ENCODE measurements around the gene PHF1. TPM values are rescaled to one million over a fixed set of nuclear protein-coding genes. Genes with fewer than 3 reads are reported as not detected.
A peak's percentile ranks its signal among the peaks of the same experiment; 100 is the strongest.

PHF1 gene
- total RNA-seq, 4 donors from 2014 or later = 68.5 to 91.5 (median 84.9) TPM

- Histone ChIP-seq H3K4me1 (peaks cover 17 to 35% (median 26%) of the 10 kb centered on the region in 4 donors), H3K9me3 (no peaks in the 10 kb centered on the region), H3K27ac (replicated peaks in 1 of 4) (peak overlapping the region in 3 of 4 donors; percentile 80 to 88 (median 85)), H3K4me3 (peak overlapping the region; percentile 79 to 97 (median 86)), H3K27me3 (no peaks in the 10 kb centered on the region), H3K36me3 (peaks cover 0 to 26% (median 19%) of the 10 kb centered on the region in 4 donors)
- intact Hi-C loops (cut with DNase I) = loop anchor here (10.0 kb wide), 2 partner anchors 60 to 120 kb away; partner anchors contain the start of gene KIFC1
- no peak for DNase-seq (ENCODE audit: extremely low spot score)
- no peak for TF ChIP-seq POLR2AphosphoS5 (IDR thresholded peaks at IDR 0.05)
- no peak for TF ChIP-seq EP300 (IDR thresholded peaks at IDR 0.05)
- no peak for TF ChIP-seq POLR2A (IDR thresholded peaks at IDR 0.05; ENCODE audit: low read depth)
- TF ChIP-seq CTCF (IDR thresholded peaks at IDR 0.05) = no peak
- WGBS = 58% methylated on average over 9 of the region's 16 CpGs
Measured at GRCh38 chr6:33455051-33455450, 44.2 kb downstream of the PHF1 start.

GRCh38 chr6:33456156-33456555, 45.3 kb downstream of the PHF1 start:
- WGBS = 97% methylated on average over 12 of the region's 12 CpGs
- intact Hi-C loops (cut with DNase I) = loop anchor here (10.0 kb wide), 2 partner anchors 61 to 119 kb away; partner anchors contain the start of gene KIFC1
- Histone ChIP-seq H3K4me3 (no peak overlapping the region), H3K9me3 (no peaks in the 10 kb centered on the region), H3K27ac (replicated peaks in 1 of 4) (no peak overlapping the region), H3K27me3 (no peaks in the 10 kb centered on the region), H3K4me1 (peaks cover 17 to 35% (median 26%) of the 10 kb centered on the region in 4 donors), H3K36me3 (peaks cover 0 to 26% (median 19%) of the 10 kb centered on the region in 4 donors)
- no peak for DNase-seq (ENCODE audit: extremely low spot score)
- TF ChIP-seq POLR2AphosphoS5 (IDR thresholded peaks at IDR 0.05) (no peak), CTCF (IDR thresholded peaks at IDR 0.05) (no peak), POLR2A (IDR thresholded peaks at IDR 0.05; ENCODE audit: low read depth) (no peak), EP300 (IDR thresholded peaks at IDR 0.05) (no peak)

- no peaks in the 10 kb centered on the region for H3K9me3 ChIP-seq
- no peak overlapping the region for H3K4me3 ChIP-seq
- H3K27me3 ChIP-seq = no peaks in the 10 kb centered on the region
- no peak overlapping the region for H3K27ac ChIP-seq (replicated peaks in 1 of 4)
- TF ChIP-seq CTCF (IDR thresholded peaks at IDR 0.05) (no peak), EP300 (IDR thresholded peaks at IDR 0.05) (no peak), POLR2A (IDR thresholded peaks at IDR 0.05; ENCODE audit: low read depth) (no peak), POLR2AphosphoS5 (IDR thresholded peaks at IDR 0.05) (no peak)
- 72% methylated on average over 3 of the region's 3 CpGs for WGBS
- DNase-seq (ENCODE audit: extremely low spot score) = no peak
- H3K36me3 ChIP-seq = peaks cover 0 to 20% (median 16%) of the 10 kb centered on the region in 4 donors
- peaks cover 7 to 20% (median 14%) of the 10 kb centered on the region in 4 donors for H3K4me1 ChIP-seq
- intact Hi-C loops (cut with DNase I) = loop anchor here (10.0 kb wide), 2 partner anchors 64 to 116 kb away; partner anchors contain the start of gene KIFC1
Measured at GRCh38 chr6:33458676-33459075, 47.9 kb downstream of the PHF1 start.

GRCh38 chr6:33459226-33459625, 48.4 kb downstream of the PHF1 start:
- intact Hi-C loops (cut with DNase I) = loop anchor here (10.0 kb wide), 2 partner anchors 64 to 116 kb away; partner anchors contain the start of gene KIFC1
- H3K27me3 ChIP-seq = no peaks in the 10 kb centered on the region
- H3K36me3 ChIP-seq = peaks cover 0 to 20% (median 16%) of the 10 kb centered on the region in 4 donors
- H3K9me3 ChIP-seq = no peaks in the 10 kb centered on the region
- peaks cover 6 to 16% (median 12%) of the 10 kb centered on the region in 4 donors for H3K4me1 ChIP-seq
- DNase-seq (ENCODE audit: extremely low spot score) = no peak
- H3K27ac ChIP-seq (replicated peaks in 1 of 4) = no peak overlapping the region
- TF ChIP-seq POLR2AphosphoS5 (IDR thresholded peaks at IDR 0.05) = no peak
- TF ChIP-seq EP300 (IDR thresholded peaks at IDR 0.05) = no peak
- TF ChIP-seq POLR2A (IDR thresholded peaks at IDR 0.05; ENCODE audit: low read depth) = no peak
- TF ChIP-seq CTCF (IDR thresholded peaks at IDR 0.05) = no peak
- 95% methylated on average over 2 of the region's 2 CpGs for WGBS
- H3K4me3 ChIP-seq = no peak overlapping the region

Small RNAs within 50 kb of the gene (small RNA-seq; reads per million reads assigned to genes)
- gene RPL35AP4 (0 reads per million in 3 donors), gene ZBTB9 (0 reads per million in 3 donors)

Other genes with a start within 250 kb of the PHF1 start
- 1 to 10 TPM in 1 of 4 donors, under 1 TPM in 2, not detected in 1; 0.17 to 1.1 (median 0.19) TPM for gene COL11A2, start 218.5 kb upstream of the PHF1 start, total RNA-seq
- 10 to 100 TPM; 21.5 to 34.1 (median 32.2) TPM for gene RXRB, start 210.3 kb upstream of the PHF1 start, total RNA-seq
- gene SLC39A7, start 210.1 kb upstream of the PHF1 start, total RNA-seq = 10 to 100 TPM; 43.6 to 80.1 (median 62.3) TPM
- 10 to 100 TPM in 3 of 4 donors, 1 to 10 TPM in 1; 2.0 to 15.0 (median 12.9) TPM for gene HSD17B8, start 206.4 kb upstream of the PHF1 start, total RNA-seq
- gene RING1, start 202.5 kb upstream of the PHF1 start, total RNA-seq = 10 to 100 TPM; 15.0 to 25.3 (median 20.6) TPM
- 10 to 100 TPM; 22.5 to 34.9 (median 31.8) TPM for gene VPS52, start 139.1 kb upstream of the PHF1 start, total RNA-seq
- gene RPS18, start 138.9 kb upstream of the PHF1 start, total RNA-seq = 1,000 to 10,000 TPM; 1,642 to 3,082 (median 2,562) TPM
- 10 to 100 TPM; 13.1 to 26.8 (median 24.2) TPM for gene B3GALT4, start 133.9 kb upstream of the PHF1 start, total RNA-seq
- gene WDR46, start 121.8 kb upstream of the PHF1 start, total RNA-seq = 10 to 100 TPM; 30.5 to 42.6 (median 35.7) TPM
- gene PFDN6, start 121.4 kb upstream of the PHF1 start, total RNA-seq = 10 to 100 TPM; 29.1 to 54.2 (median 43.7) TPM
- gene RGL2, start 112.1 kb upstream of the PHF1 start, total RNA-seq = 10 to 100 TPM; 38.2 to 89.3 (median 65.3) TPM
- gene TAPBP, start 96.9 kb upstream of the PHF1 start, total RNA-seq = 100 to 1,000 TPM in 1 of 4 donors, 10 to 100 TPM in 3; 69.8 to 150 (median 86.6) TPM
- gene ZBTB22, start 93.3 kb upstream of the PHF1 start, total RNA-seq = 10 to 100 TPM; 12.9 to 24.2 (median 15.8) TPM
- gene DAXX, start 88.1 kb upstream of the PHF1 start, total RNA-seq = 10 to 100 TPM; 29.5 to 51.1 (median 40.9) TPM
- 1 to 10 TPM in 1 of 4 donors, under 1 TPM in 2, not detected in 1; 0.39 to 1.1 (median 0.42) TPM for gene KIFC1, start 19.2 kb upstream of the PHF1 start, total RNA-seq
- gene CUTA, start 7.1 kb downstream of the PHF1 start, total RNA-seq = 100 to 1,000 TPM; 109 to 136 (median 123) TPM
- 10 to 100 TPM in 3 of 4 donors, 1 to 10 TPM in 1; 8.0 to 17.6 (median 13.2) TPM for gene SYNGAP1, start 9.1 kb downstream of the PHF1 start, total RNA-seq
- gene ZBTB9, start 43.6 kb downstream of the PHF1 start, total RNA-seq = 1 to 10 TPM; 1.7 to 3.5 (median 3.0) TPM
- gene BAK1, start 169.3 kb downstream of the PHF1 start, total RNA-seq = 10 to 100 TPM in 3 of 4 donors, 1 to 10 TPM in 1; 9.9 to 13.1 (median 11.7) TPM
- gene ITPR3, start 210.3 kb downstream of the PHF1 start, total RNA-seq = 10 to 100 TPM; 12.1 to 24.9 (median 20.5) TPM

Measured in esophagus muscularis mucosa (tissue), 4 donors.